Prostate gland (tissue), 2 donors: Measurements from ENCODE around the gene ETV6. TPM values are rescaled to one million over a fixed set of nuclear protein-coding genes. Genes with fewer than 3 reads are reported as not detected.

Source experiments
- DNase-seq: peaks from one replicate; pipeline ENCODE4 v3.0.0-alpha.2; 2019; ENCODE audit warnings: low spot score
- H3K27ac ChIP-seq, 2 donors: fragments of 200-600 bp; sonication (generic); 2 replicates each; pipeline ENCODE4 v1.5.1; 2017 to 2019
- H3K27me3 ChIP-seq: fragments of 200-600 bp; sonication (generic); replicated peaks from 2 replicates; pipeline ENCODE4 v1.5.1; 2019; ENCODE audit not compliant: insufficient read depth
- H3K36me3 ChIP-seq, 2 donors: fragments of 200-600 bp; sonication (generic); 1 replicate in 1 of 2; 2 replicates in 1 of 2; pipeline versions ENCODE4 v1.5.1 to v1.8.1; 2017 to 2019
- H3K4me1 ChIP-seq: fragments of 200-600 bp; sonication (generic); replicated peaks from 2 replicates; pipeline ENCODE4 v1.5.1; 2019
- H3K4me3 ChIP-seq, 2 donors: fragments of 200-600 bp; sonication (generic); 2 replicates each; pipeline ENCODE4 v1.5.1; 2017 to 2019
- H3K9me3 ChIP-seq: fragments of 200-600 bp; sonication (generic); 2 replicates; pipeline ENCODE4 v1.5.1; 2017
- CTCF ChIP-seq, 4 experiments: fragments of 200-600 bp in 2 of 4; fragments of 450-650 bp in 2 of 4; sonication (generic) in 2 of 4; IDR thresholded peaks; 1 replicate in 3 of 4; 2 replicates in 1 of 4; pipeline ENCODE4 v1.5.1; 2016 to 2019; ENCODE audit warnings: antibody characterized with exemption in 4 of 4, mild to moderate bottlenecking in 2 of 4, moderate library complexity in 2 of 4
- POLR2A ChIP-seq: fragments of 450-650 bp; IDR thresholded peaks from one replicate; pipeline ENCODE4 v1.6.1; 2016; ENCODE audit warnings: antibody characterized with exemption, mild to moderate bottlenecking
- POLR2AphosphoS5 ChIP-seq: sonication (generic); formaldehyde crosslinking; IDR thresholded peaks from one replicate; pipeline ENCODE4 v1.6.1; 2017; ENCODE audit warnings: antibody characterized with exemption
- WGBS: methylation state at CpG from one replicate; pipeline ENCODE4 v1.1.5; 2018; 5-methylcytosine and 5-hydroxymethylcytosine counted together
- intact Hi-C: fragments of 100-400 bp; cut with DNase I; formaldehyde crosslinking; loops from one replicate; pipeline ENCODE4 v1.14.2; 2022
- total RNA-seq, 2 donors: library from RNA; depleted of rRNA; stranded (reverse); fragments of >200 nt; gene quantifications; one replicate each; pipeline ENCODE4 v1.1.0, GENCODE V29; 2016

ETV6 gene
- total RNA-seq, 2 donors from 2014 or later, result 26.7 to 33.6 TPM

- H3K27ac ChIP-seq, result no peak overlapping the region
- TF ChIP-seq POLR2AphosphoS5, result no peak
- no peak for TF ChIP-seq POLR2A
- no peak for TF ChIP-seq CTCF (IDR thresholded peaks at IDR 0.05)
- H3K36me3 ChIP-seq, result no peaks in the 10 kb centered on the region
- WGBS, result over 99% methylated on average over 18 of the region's 18 CpGs
- H3K9me3 ChIP-seq, result no peaks in the 10 kb centered on the region
- no peak for DNase-seq
- no peaks in the 10 kb centered on the region for H3K27me3 ChIP-seq
- H3K4me3 ChIP-seq, result no peak overlapping the region
- intact Hi-C loops, result no loop called here
- no peaks in the 10 kb centered on the region for H3K4me1 ChIP-seq
Observed at GRCh38 chr12:11869406-11869805, 219.9 kb downstream of the ETV6 start.

GRCh38 chr12:11870041-11870451 is 220.6 kb downstream of the ETV6 start:
- intact Hi-C loops, result no loop called here
- Histone ChIP-seq H3K27me3 (no peaks in the 10 kb centered on the region), H3K4me3 (no peak overlapping the region), H3K27ac (no peak overlapping the region), H3K4me1 (no peaks in the 10 kb centered on the region), H3K36me3 (no peaks in the 10 kb centered on the region), H3K9me3 (no peaks in the 10 kb centered on the region)
- DNase-seq, result no peak
- WGBS, result 80% methylated on average over 8 of the region's 8 CpGs
- TF ChIP-seq POLR2A, result no peak

- no peak overlapping the region for H3K4me3 ChIP-seq
- no peak for TF ChIP-seq POLR2AphosphoS5
- no peak for TF ChIP-seq POLR2A
- TF ChIP-seq CTCF (IDR thresholded peaks at IDR 0.05), result no peak
- H3K4me1 ChIP-seq, result peaks cover 2% of the 10 kb centered on the region
- no peak for DNase-seq
- H3K36me3 ChIP-seq, result no peaks in the 10 kb centered on the region
- H3K27ac ChIP-seq, result no peak overlapping the region
- intact Hi-C loops, result no loop called here
- WGBS, result 67% methylated on average over 4 of the region's 4 CpGs
- H3K27me3 ChIP-seq, result no peaks in the 10 kb centered on the region
- H3K9me3 ChIP-seq, result no peaks in the 10 kb centered on the region
Observed at GRCh38 chr12:11872055-11872454, 222.6 kb downstream of the ETV6 start.

- intact Hi-C loops, result no loop called here
- DNase-seq, result no peak
- WGBS, result 48% methylated on average over 3 of the region's 3 CpGs
- Histone ChIP-seq H3K4me1 (peaks cover 2% of the 10 kb centered on the region), H3K9me3 (no peaks in the 10 kb centered on the region), H3K27ac (no peak overlapping the region), H3K27me3 (no peaks in the 10 kb centered on the region), H3K36me3 (no peaks in the 10 kb centered on the region), H3K4me3 (no peak overlapping the region)
- TF ChIP-seq POLR2A (no peak), POLR2AphosphoS5 (no peak), CTCF (IDR thresholded peaks at IDR 0.05) (no peak)
Observed at GRCh38 chr12:11875414-11875935, 226.0 kb downstream of the ETV6 start.

GRCh38 chr12:11876307-11876706 is 226.8 kb downstream of the ETV6 start:
- H3K27me3 ChIP-seq, result no peaks in the 10 kb centered on the region
- intact Hi-C loops, result no loop called here
- H3K4me3 ChIP-seq, result no peak overlapping the region
- no peaks in the 10 kb centered on the region for H3K36me3 ChIP-seq
- no peak overlapping the region for H3K27ac ChIP-seq
- peaks cover 2% of the 10 kb centered on the region for H3K4me1 ChIP-seq
- no peak for DNase-seq
- TF ChIP-seq CTCF (IDR thresholded peaks at IDR 0.05), result no peak
- TF ChIP-seq POLR2A, result no peak
- no peak for TF ChIP-seq POLR2AphosphoS5
- 27% methylated on average over 5 of the region's 5 CpGs for WGBS
- H3K9me3 ChIP-seq, result no peaks in the 10 kb centered on the region
